HepG2 (cell line): ENCODE results near the gene B4GALT5. TPM values are rescaled to one million over a fixed set of nuclear protein-coding genes. Genes with fewer than 3 reads are reported as not detected.

Source experiments
- HOXA7 ChIP-seq: sonication (generic); formaldehyde crosslinking; IDR thresholded peaks from 2 replicates; pipeline ENCODE4 v1.8.1; 2022; ENCODE audit warnings: mild to moderate bottlenecking, missing genetic modification reagents, moderate library complexity
- KMT2B ChIP-seq: IDR thresholded peaks from 2 replicates; pipeline ENCODE4 v1.6.1; 2016; ENCODE audit warnings: missing genetic modification reagents, missing compliant biosample characterization
- MTF2 ChIP-seq: sonication (generic); formaldehyde crosslinking; IDR thresholded peaks from 2 replicates; pipeline ENCODE4 v1.5.0; 2020; ENCODE audit warnings: missing genetic modification reagents, borderline replicate concordance
- PTBP1 ChIP-seq: fragments of 200-400 bp; formaldehyde crosslinking; IDR thresholded peaks from 2 replicates; pipeline ENCODE4 v1.6.1; 2018; ENCODE audit warnings: low read length, low read depth; ENCODE audit not compliant: poor library complexity, severe bottlenecking
- RXRB ChIP-seq: IDR thresholded peaks from 2 replicates; pipeline ENCODE4 v1.6.1; 2016; ENCODE audit warnings: borderline replicate concordance, missing genetic modification reagents, missing compliant biosample characterization
- SAFB2 ChIP-seq: sonication (generic); formaldehyde crosslinking; IDR thresholded peaks from 2 replicates; pipeline ENCODE4 v1.5.1; 2020; ENCODE audit warnings: missing genetic modification reagents, low read depth, mild to moderate bottlenecking, borderline replicate concordance
- STAT6 ChIP-seq: sonication (generic); formaldehyde crosslinking; IDR thresholded peaks from 2 replicates; pipeline ENCODE4 v1.4.0; 2020; ENCODE audit warnings: missing genetic modification reagents, mild to moderate bottlenecking, borderline replicate concordance
- ZNF232 ChIP-seq: sonication (generic); formaldehyde crosslinking; IDR thresholded peaks from 2 replicates; pipeline ENCODE4 v1.4.0; 2020; ENCODE audit warnings: missing genetic modification reagents, borderline replicate concordance
- ZNF275 ChIP-seq: sonication (generic); formaldehyde crosslinking; IDR thresholded peaks from 2 replicates; pipeline ENCODE4 v1.8.0; 2022; ENCODE audit warnings: missing genetic modification reagents, mild to moderate bottlenecking, inconsistent platforms, borderline replicate concordance
- ZNF354B ChIP-seq: sonication (generic); formaldehyde crosslinking; IDR thresholded peaks from 2 replicates; pipeline ENCODE4 v1.8.0; 2022; ENCODE audit warnings: mild to moderate bottlenecking, missing genetic modification reagents
- ZNF430 ChIP-seq: sonication (generic); formaldehyde crosslinking; IDR thresholded peaks from 2 replicates; pipeline ENCODE4 v1.9.0; 2021; ENCODE audit warnings: mild to moderate bottlenecking, missing genetic modification reagents
- ZNF530 ChIP-seq: sonication (generic); formaldehyde crosslinking; IDR thresholded peaks from 2 replicates; pipeline ENCODE4 v1.5.0; 2020; ENCODE audit warnings: low read depth, mild to moderate bottlenecking, missing genetic modification reagents
- ZNF550 ChIP-seq: sonication (generic); formaldehyde crosslinking; IDR thresholded peaks from 2 replicates; pipeline ENCODE4 v1.4.0; 2020; ENCODE audit warnings: mild to moderate bottlenecking, missing genetic modification reagents, borderline replicate concordance
- ZNF563 ChIP-seq: sonication (generic); formaldehyde crosslinking; IDR thresholded peaks from 2 replicates; pipeline ENCODE4 v1.8.0; 2022; ENCODE audit warnings: mild to moderate bottlenecking, moderate library complexity, missing genetic modification reagents
- ZNF564 ChIP-seq: sonication (generic); formaldehyde crosslinking; IDR thresholded peaks from 2 replicates; pipeline ENCODE4 v1.8.1; 2023; ENCODE audit warnings: mild to moderate bottlenecking, missing genetic modification reagents
- ZNF768 ChIP-seq: sonication (generic); formaldehyde crosslinking; IDR thresholded peaks from 2 replicates; pipeline ENCODE4 v1.4.0; 2020; ENCODE audit warnings: missing genetic modification reagents
- ZSCAN22 ChIP-seq: sonication (generic); formaldehyde crosslinking; IDR thresholded peaks from 2 replicates; pipeline ENCODE4 v1.4.0; 2020; ENCODE audit warnings: mild to moderate bottlenecking, missing genetic modification reagents
- ZSCAN5A ChIP-seq: sonication (generic); formaldehyde crosslinking; IDR thresholded peaks from 2 replicates; pipeline ENCODE4 v1.8.0; 2022; ENCODE audit warnings: mild to moderate bottlenecking, missing genetic modification reagents, borderline replicate concordance
- polyA plus RNA-seq, 8 experiments: library from polyadenylated mRNA; depleted of rRNA in 3 of 8; stranded (reverse) in 7 of 8; unstranded in 1 of 8; fragments of >200 nt; fragmentation: Illumina TruSeq in 4 of 8; extraction: Trizol in 4 of 8; gene quantifications; 2 replicates each; pipeline versions ENCODE4 v1.2.1 to v1.2.3, GENCODE V29; 2011 to 2016; ENCODE audit warnings: low read depth in 4 of 8, missing spikeins in 1 of 8, mixed read lengths in 1 of 8; ENCODE audit not compliant: insufficient read depth in 1 of 8
- total RNA-seq, 5 experiments: library from RNA; depleted of rRNA; stranded (reverse); fragments of >200 nt; fragmentation: Illumina TruSeq; extraction: Trizol; gene quantifications; 2 replicates each; pipeline ENCODE4 v1.2.3, GENCODE V29; 2016; ENCODE audit warnings: low read depth in 1 of 5
- TF ChIP-seq, protein P1 (sequence below): IDR thresholded peaks from 2 replicates; pipeline ENCODE4 v1.6.1; 2016; ENCODE audit warnings: low read depth
- TF ChIP-seq, protein P2 (sequence below): sonication (generic); formaldehyde crosslinking; IDR thresholded peaks from 2 replicates; pipeline ENCODE4 v1.8.0; 2022; ENCODE audit warnings: mild to moderate bottlenecking, missing genetic modification reagents, moderate library complexity
- TF ChIP-seq, protein P3 (sequence below): sonication (generic); formaldehyde crosslinking; IDR thresholded peaks from 2 replicates; pipeline ENCODE4 v1.4.0; 2020; ENCODE audit warnings: low read depth, mild to moderate bottlenecking, missing genetic modification reagents

B4GALT5 gene
- total and polyA plus RNA-seq, 2 of the 13 experiments (the other 11 are each of a cell fraction or from before 2014, with no cell fraction given), result 27.3 to 30.9 TPM

DNA sequence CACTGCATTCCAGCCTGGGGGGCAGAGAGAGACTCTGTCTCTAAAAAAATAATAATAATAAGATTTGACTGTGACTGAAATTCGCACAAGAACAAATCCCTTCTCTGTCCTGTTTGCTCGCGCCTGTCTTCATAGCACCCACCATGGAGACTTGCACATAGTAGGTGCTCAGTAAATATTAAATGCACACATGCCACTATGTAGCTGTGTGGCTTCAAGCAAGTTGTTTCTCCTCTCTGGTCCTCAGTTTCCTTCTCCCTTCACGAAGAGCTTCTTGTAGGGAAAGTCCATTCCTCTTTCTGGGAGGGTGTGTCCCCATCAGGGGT is 130.4 kb downstream of the B4GALT5 start (continued):
- TF ChIP-seq RXRB (CRISPR knock-in tag) (no peak), ZSCAN22 (CRISPR knock-in tag) (no peak), ZSCAN5A (no peak; the same call in 1 of the 2 replicates), ZNF550 (CRISPR knock-in tag) (no peak), STAT6 (CRISPR knock-in tag) (no peak), HOXA7 (no peak), ZNF564 (no peak), PTBP1 (no peak), KMT2B (no peak; the same call in 1 of the 2 replicates), SAFB2 (CRISPR knock-in tag) (no peak), ZNF232 (CRISPR knock-in tag) (no peak), ZNF275 (CRISPR knock-in tag) (no peak), ZNF768 (CRISPR knock-in tag) (no peak; the same call in 1 of the 2 replicates), ZNF530 (CRISPR knock-in tag) (no peak), MTF2 (CRISPR knock-in tag) (no peak), ZNF354B (CRISPR knock-in tag) (0 out of 2 replicates have a peak, but pooled peaks have one; percentile 80), ZNF430 (no peak), ZNF563 (no peak)
- TF ChIP-seq, protein P1, sequence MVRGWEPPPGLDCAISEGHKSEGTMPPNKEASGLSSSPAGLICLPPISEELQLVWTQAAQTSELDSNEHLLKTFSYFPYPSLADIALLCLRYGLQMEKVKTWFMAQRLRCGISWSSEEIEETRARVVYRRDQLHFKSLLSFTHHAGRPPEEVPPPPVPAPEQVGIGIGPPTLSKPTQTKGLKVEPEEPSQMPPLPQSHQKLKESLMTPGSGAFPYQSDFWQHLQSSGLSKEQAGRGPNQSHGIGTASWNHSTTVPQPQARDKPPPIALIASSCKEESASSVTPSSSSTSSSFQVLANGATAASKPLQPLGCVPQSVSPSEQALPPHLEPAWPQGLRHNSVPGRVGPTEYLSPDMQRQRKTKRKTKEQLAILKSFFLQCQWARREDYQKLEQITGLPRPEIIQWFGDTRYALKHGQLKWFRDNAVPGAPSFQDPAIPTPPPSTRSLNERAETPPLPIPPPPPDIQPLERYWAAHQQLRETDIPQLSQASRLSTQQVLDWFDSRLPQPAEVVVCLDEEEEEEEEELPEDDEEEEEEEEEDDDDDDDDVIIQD (CRISPR knock-in tag), result no peak
- TF ChIP-seq, protein P2, sequence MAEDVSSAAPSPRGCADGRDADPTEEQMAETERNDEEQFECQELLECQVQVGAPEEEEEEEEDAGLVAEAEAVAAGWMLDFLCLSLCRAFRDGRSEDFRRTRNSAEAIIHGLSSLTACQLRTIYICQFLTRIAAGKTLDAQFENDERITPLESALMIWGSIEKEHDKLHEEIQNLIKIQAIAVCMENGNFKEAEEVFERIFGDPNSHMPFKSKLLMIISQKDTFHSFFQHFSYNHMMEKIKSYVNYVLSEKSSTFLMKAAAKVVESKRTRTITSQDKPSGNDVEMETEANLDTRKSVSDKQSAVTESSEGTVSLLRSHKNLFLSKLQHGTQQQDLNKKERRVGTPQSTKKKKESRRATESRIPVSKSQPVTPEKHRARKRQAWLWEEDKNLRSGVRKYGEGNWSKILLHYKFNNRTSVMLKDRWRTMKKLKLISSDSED (CRISPR knock-in tag), result no peak
- TF ChIP-seq, protein P3, sequence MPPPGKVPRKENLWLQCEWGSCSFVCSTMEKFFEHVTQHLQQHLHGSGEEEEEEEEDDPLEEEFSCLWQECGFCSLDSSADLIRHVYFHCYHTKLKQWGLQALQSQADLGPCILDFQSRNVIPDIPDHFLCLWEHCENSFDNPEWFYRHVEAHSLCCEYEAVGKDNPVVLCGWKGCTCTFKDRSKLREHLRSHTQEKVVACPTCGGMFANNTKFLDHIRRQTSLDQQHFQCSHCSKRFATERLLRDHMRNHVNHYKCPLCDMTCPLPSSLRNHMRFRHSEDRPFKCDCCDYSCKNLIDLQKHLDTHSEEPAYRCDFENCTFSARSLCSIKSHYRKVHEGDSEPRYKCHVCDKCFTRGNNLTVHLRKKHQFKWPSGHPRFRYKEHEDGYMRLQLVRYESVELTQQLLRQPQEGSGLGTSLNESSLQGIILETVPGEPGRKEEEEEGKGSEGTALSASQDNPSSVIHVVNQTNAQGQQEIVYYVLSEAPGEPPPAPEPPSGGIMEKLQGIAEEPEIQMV (CRISPR knock-in tag), result no peak
